Liver (tissue), 3 donors: ENCODE measurements around the gene ALDH1A1.

ENCODE experiments used
- EGR1 ChIP-seq, 2 donors: IDR thresholded peaks; 2 replicates each; pipeline ENCODE4 v1.6.1; 2016 to 2018; ENCODE audit warnings: antibody characterized with exemption in 2 of 2, low read depth in 2 of 2
- FOXA1 ChIP-seq: IDR thresholded peaks from 2 replicates; pipeline ENCODE4 v1.6.1; 2016; ENCODE audit warnings: antibody characterized with exemption
- GABPA ChIP-seq, 2 donors: IDR thresholded peaks in 1 of 2; conservative IDR thresholded peaks in 1 of 2; 2 replicates each; pipeline ENCODE4 v1.6.1; 2016; ENCODE audit warnings: antibody characterized with exemption in 2 of 2, mild to moderate bottlenecking in 1 of 2, moderate library complexity in 1 of 2
- RAD21 ChIP-seq, 2 donors: IDR thresholded peaks; 2 replicates each; pipeline ENCODE4 v1.6.1; 2016; ENCODE audit warnings: antibody characterized with exemption in 2 of 2, mild to moderate bottlenecking in 2 of 2
- RXRA ChIP-seq, 2 donors: IDR thresholded peaks; 2 replicates each; pipeline ENCODE4 v1.6.1; 2017 to 2018; ENCODE audit warnings: antibody characterized with exemption in 2 of 2, mild to moderate bottlenecking in 1 of 2
- TAF1 ChIP-seq: conservative IDR thresholded peaks from 2 replicates; pipeline ENCODE4 v1.6.1; 2016; ENCODE audit warnings: antibody characterized with exemption, mild to moderate bottlenecking
- TF ChIP-seq, protein P1 (sequence below): fragments of 150-350 bp; IDR thresholded peaks from 2 replicates; pipeline ENCODE4 v1.5.1; 2017; ENCODE audit warnings: improper control_type of control experiment, low read depth, low read length; ENCODE audit not compliant: missing input control
- TF ChIP-seq, protein P2 (sequence below): IDR thresholded peaks from 2 replicates; pipeline ENCODE4 v1.6.1; 2016; ENCODE audit warnings: antibody characterized with exemption
- TF ChIP-seq, protein P3 (sequence below): IDR thresholded peaks from 2 replicates; pipeline ENCODE4 v1.6.1; 2016; ENCODE audit warnings: antibody characterized with exemption
- donor health status: healthy.
- donor health status: healthy.

DNA sequence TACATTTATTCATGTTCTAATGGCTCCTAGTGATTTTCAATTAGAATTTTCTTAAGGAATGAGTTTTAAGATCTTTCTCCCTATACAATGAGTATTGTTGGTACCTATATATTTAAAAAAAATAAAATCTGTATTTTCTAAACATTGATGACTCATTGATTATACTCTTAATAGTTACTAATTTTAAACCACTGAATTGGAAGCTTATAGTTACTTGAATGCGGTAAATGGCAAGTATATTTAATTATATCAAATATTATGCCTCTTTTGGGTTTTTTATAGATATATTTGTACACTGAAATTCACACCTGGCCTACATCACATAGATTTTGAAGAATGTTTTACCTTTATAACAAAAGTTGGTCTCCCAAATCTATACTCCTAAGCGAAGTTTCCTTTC is 38.9 kb upstream of the ALDH1A1 start:
- TF ChIP-seq, protein P1, sequence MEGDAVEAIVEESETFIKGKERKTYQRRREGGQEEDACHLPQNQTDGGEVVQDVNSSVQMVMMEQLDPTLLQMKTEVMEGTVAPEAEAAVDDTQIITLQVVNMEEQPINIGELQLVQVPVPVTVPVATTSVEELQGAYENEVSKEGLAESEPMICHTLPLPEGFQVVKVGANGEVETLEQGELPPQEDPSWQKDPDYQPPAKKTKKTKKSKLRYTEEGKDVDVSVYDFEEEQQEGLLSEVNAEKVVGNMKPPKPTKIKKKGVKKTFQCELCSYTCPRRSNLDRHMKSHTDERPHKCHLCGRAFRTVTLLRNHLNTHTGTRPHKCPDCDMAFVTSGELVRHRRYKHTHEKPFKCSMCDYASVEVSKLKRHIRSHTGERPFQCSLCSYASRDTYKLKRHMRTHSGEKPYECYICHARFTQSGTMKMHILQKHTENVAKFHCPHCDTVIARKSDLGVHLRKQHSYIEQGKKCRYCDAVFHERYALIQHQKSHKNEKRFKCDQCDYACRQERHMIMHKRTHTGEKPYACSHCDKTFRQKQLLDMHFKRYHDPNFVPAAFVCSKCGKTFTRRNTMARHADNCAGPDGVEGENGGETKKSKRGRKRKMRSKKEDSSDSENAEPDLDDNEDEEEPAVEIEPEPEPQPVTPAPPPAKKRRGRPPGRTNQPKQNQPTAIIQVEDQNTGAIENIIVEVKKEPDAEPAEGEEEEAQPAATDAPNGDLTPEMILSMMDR, result no peak
- TF ChIP-seq TAF1, result no peak
- TF ChIP-seq, protein P2, sequence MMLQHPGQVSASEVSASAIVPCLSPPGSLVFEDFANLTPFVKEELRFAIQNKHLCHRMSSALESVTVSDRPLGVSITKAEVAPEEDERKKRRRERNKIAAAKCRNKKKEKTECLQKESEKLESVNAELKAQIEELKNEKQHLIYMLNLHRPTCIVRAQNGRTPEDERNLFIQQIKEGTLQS, result no peak
- TF ChIP-seq RXRA (IDR thresholded peaks at IDR 0.05), result no peak
- TF ChIP-seq RAD21 (IDR thresholded peaks at IDR 0.05), result no peak
- no peak for TF ChIP-seq FOXA1
- TF ChIP-seq EGR1 (IDR thresholded peaks at IDR 0.05; ENCODE audit: low read depth in 2 of 2), result no peak
- no peak for TF ChIP-seq GABPA (IDR thresholded peaks at IDR 0.05 in 1 of 2, conservative IDR thresholded peaks at IDR 0.05 in 1 of 2)
- TF ChIP-seq, protein P3, sequence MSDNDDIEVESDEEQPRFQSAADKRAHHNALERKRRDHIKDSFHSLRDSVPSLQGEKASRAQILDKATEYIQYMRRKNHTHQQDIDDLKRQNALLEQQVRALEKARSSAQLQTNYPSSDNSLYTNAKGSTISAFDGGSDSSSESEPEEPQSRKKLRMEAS, result no peak
